Epithelial cell of esophagus (primary cell): Measurements from ENCODE around the gene CERS6.

Experiments used
- DNase-seq: peaks from one replicate; pipeline ENCODE4 v3.0.0; 2010; ENCODE audit warnings: low read depth
- H3K4me3 ChIP-seq: 2 replicates; pipeline ENCODE4 v1.5.1; 2011; ENCODE audit warnings: mild to moderate bottlenecking, low read length, control low read depth
- CTCF ChIP-seq: IDR thresholded peaks from 2 replicates; pipeline ENCODE4 v1.5.1; 2011; ENCODE audit warnings: low read depth, mild to moderate bottlenecking, low read length, control low read depth, inconsistent platforms; ENCODE audit not compliant: insufficient read depth; ENCODE audit errors: missing control alignments

CERS6 gene

GRCh38 chr2:168643979-168644378, 187.9 kb downstream of the CERS6 start:
- no peak for DNase-seq
- H3K4me3 ChIP-seq = no peak overlapping the region
- no peak for TF ChIP-seq CTCF

GRCh38 chr2:168645696-168646338, 189.7 kb downstream of the CERS6 start:
- H3K4me3 ChIP-seq = no peak overlapping the region
- no peak for DNase-seq
- no peak for TF ChIP-seq CTCF

- no peak for TF ChIP-seq CTCF
- no peak overlapping the region for H3K4me3 ChIP-seq
- DNase-seq = no peak
These were observed 193.0 kb downstream of the CERS6 start for GRCh38 chr2:168649105-168649504.

- H3K4me3 ChIP-seq = no peak overlapping the region
- no peak for TF ChIP-seq CTCF
- DNase-seq = no peak
These were observed 193.5 kb downstream of the CERS6 start for GRCh38 chr2:168649562-168649961.

- H3K4me3 ChIP-seq = no peak overlapping the region
- DNase-seq = no peak
- no peak for TF ChIP-seq CTCF
These were observed 194.1 kb downstream of the CERS6 start for GRCh38 chr2:168650139-168650538.

GRCh38 chr2:168650781-168651180, 194.7 kb downstream of the CERS6 start:
- TF ChIP-seq CTCF = no peak
- no peak for DNase-seq
- H3K4me3 ChIP-seq = no peak overlapping the region

GRCh38 chr2:168652997-168653921, 197.2 kb downstream of the CERS6 start:
- no peak for TF ChIP-seq CTCF

More at GRCh38 chr2:168652997-168653921, 197.2 kb downstream of the CERS6 start:
- DNase-seq = no peak
- H3K4me3 ChIP-seq = no peak overlapping the region
